HepG2 (cell line): ENCODE measurements around the gene CLASP1. TPM values are rescaled to one million over a fixed set of nuclear protein-coding genes. Genes with fewer than 3 reads are reported as not detected.

Source experiments
- HMG20B ChIP-seq: conservative IDR thresholded peaks from 2 replicates; pipeline ENCODE4 v1.6.1; 2016; ENCODE audit warnings: missing genetic modification reagents, missing compliant biosample characterization
- KDM5A ChIP-seq: fragments of 200-600 bp; sonication (generic); IDR thresholded peaks from 2 replicates; pipeline ENCODE4 v1.7.0; 2018; ENCODE audit warnings: antibody characterized with exemption, mild to moderate bottlenecking, low read length, borderline replicate concordance
- KLF9 ChIP-seq: IDR thresholded peaks from 2 replicates; pipeline ENCODE4 v1.6.1; 2016; ENCODE audit warnings: low read depth
- PLRG1 ChIP-seq: fragments of 450-650 bp; conservative IDR thresholded peaks from 2 replicates; pipeline ENCODE4 v1.6.1; 2016
- POLR2G ChIP-seq: fragments of 200-400 bp; formaldehyde crosslinking; IDR thresholded peaks from 2 replicates; pipeline ENCODE4 v1.6.1; 2018; ENCODE audit warnings: mild to moderate bottlenecking, low read depth, low read length, moderate library complexity
- RORA ChIP-seq: sonication (generic); formaldehyde crosslinking; IDR thresholded peaks from 2 replicates; pipeline ENCODE4 v1.5.0; 2020; ENCODE audit warnings: mild to moderate bottlenecking, missing genetic modification reagents, moderate library complexity
- TAF1 ChIP-seq: sonication (generic); formaldehyde crosslinking; IDR thresholded peaks from 2 replicates; pipeline ENCODE4 v1.4.0; 2020; ENCODE audit warnings: missing genetic modification reagents
- polyA plus RNA-seq, 8 experiments: library from polyadenylated mRNA; depleted of rRNA in 3 of 8; stranded (reverse) in 7 of 8; unstranded in 1 of 8; fragments of >200 nt; fragmentation: Illumina TruSeq in 4 of 8; extraction: Trizol in 4 of 8; gene quantifications; 2 replicates each; pipeline versions ENCODE4 v1.2.1 to v1.2.3, GENCODE V29; 2011 to 2016; ENCODE audit warnings: low read depth in 4 of 8, missing spikeins in 1 of 8, mixed read lengths in 1 of 8; ENCODE audit not compliant: insufficient read depth in 1 of 8
- total RNA-seq, 5 experiments: library from RNA; depleted of rRNA; stranded (reverse); fragments of >200 nt; fragmentation: Illumina TruSeq; extraction: Trizol; gene quantifications; 2 replicates each; pipeline ENCODE4 v1.2.3, GENCODE V29; 2016; ENCODE audit warnings: low read depth in 1 of 5
- TF ChIP-seq, protein P1 (sequence below): sonication (generic); formaldehyde crosslinking; IDR thresholded peaks from 2 replicates; pipeline ENCODE4 v1.5.0; 2020; ENCODE audit warnings: mild to moderate bottlenecking, missing genetic modification reagents, borderline replicate concordance
- TF ChIP-seq, protein P2 (sequence below): sonication (generic); formaldehyde crosslinking; IDR thresholded peaks from 2 replicates; pipeline ENCODE4 v1.4.0; 2020; ENCODE audit warnings: mild to moderate bottlenecking, missing genetic modification reagents
- TF ChIP-seq, protein P3 (sequence below): sonication (generic); formaldehyde crosslinking; IDR thresholded peaks from 2 replicates; pipeline ENCODE4 v1.4.0; 2020; ENCODE audit warnings: missing genetic modification reagents, mild to moderate bottlenecking, borderline replicate concordance

CLASP1 gene
- total and polyA plus RNA-seq, 2 of the 13 experiments (the other 11 are each of a cell fraction or from before 2014, with no cell fraction given): 11.7 to 47.9 TPM

DNA sequence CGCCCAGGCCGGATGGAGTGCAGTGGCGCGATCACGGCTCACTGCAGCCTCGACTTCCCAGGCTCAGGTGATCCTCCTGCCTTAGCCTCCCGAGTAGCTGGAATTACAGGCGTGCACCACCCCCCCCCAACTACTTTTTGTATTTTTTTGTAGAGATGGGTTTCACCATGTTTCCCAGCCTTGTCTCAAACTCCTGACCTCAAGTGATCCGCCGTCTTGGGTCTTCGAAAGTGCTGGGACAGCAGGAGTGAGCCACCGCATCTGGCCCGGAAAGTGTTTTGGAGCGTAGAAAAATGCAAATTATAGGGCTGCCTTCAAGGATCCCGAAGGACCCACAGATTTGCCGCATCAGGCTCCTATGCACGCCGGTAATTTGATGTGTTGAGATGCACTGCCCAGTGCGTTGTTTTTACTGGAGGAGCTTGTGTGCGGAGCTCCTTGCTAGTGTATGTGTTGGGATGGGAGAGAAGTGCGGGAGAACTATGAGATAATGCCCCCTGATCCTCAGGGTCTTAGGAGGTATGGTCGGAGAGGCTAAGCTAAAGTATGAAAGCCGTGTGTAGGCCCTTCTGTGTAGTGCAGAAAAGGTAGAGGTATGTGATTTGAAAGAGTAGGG is 1.2 kb upstream of the CLASP1 start (continued):
- TF ChIP-seq, protein P1, sequence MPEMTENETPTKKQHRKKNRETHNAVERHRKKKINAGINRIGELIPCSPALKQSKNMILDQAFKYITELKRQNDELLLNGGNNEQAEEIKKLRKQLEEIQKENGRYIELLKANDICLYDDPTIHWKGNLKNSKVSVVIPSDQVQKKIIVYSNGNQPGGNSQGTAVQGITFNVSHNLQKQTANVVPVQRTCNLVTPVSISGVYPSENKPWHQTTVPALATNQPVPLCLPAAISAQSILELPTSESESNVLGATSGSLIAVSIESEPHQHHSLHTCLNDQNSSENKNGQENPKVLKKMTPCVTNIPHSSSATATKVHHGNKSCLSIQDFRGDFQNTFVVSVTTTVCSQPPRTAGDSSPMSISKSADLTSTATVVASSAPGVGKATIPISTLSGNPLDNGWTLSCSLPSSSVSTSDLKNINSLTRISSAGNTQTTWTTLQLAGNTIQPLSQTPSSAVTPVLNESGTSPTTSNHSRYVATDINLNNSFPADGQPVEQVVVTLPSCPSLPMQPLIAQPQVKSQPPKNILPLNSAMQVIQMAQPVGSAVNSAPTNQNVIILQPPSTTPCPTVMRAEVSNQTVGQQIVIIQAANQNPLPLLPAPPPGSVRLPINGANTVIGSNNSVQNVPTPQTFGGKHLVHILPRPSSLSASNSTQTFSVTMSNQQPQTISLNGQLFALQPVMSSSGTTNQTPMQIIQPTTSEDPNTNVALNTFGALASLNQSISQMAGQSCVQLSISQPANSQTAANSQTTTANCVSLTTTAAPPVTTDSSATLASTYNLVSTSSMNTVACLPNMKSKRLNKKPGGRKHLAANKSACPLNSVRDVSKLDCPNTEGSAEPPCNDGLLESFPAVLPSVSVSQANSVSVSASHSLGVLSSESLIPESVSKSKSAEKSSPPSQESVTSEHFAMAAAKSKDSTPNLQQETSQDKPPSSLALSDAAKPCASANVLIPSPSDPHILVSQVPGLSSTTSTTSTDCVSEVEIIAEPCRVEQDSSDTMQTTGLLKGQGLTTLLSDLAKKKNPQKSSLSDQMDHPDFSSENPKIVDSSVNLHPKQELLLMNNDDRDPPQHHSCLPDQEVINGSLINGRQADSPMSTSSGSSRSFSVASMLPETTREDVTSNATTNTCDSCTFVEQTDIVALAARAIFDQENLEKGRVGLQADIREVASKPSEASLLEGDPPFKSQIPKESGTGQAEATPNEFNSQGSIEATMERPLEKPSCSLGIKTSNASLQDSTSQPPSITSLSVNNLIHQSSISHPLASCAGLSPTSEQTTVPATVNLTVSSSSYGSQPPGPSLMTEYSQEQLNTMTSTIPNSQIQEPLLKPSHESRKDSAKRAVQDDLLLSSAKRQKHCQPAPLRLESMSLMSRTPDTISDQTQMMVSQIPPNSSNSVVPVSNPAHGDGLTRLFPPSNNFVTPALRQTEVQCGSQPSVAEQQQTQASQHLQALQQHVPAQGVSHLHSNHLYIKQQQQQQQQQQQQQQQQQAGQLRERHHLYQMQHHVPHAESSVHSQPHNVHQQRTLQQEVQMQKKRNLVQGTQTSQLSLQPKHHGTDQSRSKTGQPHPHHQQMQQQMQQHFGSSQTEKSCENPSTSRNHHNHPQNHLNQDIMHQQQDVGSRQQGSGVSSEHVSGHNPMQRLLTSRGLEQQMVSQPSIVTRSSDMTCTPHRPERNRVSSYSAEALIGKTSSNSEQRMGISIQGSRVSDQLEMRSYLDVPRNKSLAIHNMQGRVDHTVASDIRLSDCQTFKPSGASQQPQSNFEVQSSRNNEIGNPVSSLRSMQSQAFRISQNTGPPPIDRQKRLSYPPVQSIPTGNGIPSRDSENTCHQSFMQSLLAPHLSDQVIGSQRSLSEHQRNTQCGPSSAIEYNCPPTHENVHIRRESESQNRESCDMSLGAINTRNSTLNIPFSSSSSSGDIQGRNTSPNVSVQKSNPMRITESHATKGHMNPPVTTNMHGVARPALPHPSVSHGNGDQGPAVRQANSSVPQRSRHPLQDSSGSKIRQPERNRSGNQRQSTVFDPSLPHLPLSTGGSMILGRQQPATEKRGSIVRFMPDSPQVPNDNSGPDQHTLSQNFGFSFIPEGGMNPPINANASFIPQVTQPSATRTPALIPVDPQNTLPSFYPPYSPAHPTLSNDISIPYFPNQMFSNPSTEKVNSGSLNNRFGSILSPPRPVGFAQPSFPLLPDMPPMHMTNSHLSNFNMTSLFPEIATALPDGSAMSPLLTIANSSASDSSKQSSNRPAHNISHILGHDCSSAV: 0 out of 2 replicates have a peak, but pooled peaks have one; percentile 21
- TF ChIP-seq KLF9 (CRISPR knock-in tag): no peak
- TF ChIP-seq HMG20B: no peak
- TF ChIP-seq RORA (CRISPR knock-in tag): no peak
- TF ChIP-seq PLRG1: no peak
- no peak for TF ChIP-seq POLR2G
- TF ChIP-seq, protein P2, sequence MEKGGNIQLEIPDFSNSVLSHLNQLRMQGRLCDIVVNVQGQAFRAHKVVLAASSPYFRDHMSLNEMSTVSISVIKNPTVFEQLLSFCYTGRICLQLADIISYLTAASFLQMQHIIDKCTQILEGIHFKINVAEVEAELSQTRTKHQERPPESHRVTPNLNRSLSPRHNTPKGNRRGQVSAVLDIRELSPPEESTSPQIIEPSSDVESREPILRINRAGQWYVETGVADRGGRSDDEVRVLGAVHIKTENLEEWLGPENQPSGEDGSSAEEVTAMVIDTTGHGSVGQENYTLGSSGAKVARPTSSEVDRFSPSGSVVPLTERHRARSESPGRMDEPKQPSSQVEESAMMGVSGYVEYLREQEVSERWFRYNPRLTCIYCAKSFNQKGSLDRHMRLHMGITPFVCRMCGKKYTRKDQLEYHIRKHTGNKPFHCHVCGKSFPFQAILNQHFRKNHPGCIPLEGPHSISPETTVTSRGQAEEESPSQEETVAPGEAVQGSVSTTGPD (CRISPR knock-in tag): no peak
- TF ChIP-seq, protein P3, sequence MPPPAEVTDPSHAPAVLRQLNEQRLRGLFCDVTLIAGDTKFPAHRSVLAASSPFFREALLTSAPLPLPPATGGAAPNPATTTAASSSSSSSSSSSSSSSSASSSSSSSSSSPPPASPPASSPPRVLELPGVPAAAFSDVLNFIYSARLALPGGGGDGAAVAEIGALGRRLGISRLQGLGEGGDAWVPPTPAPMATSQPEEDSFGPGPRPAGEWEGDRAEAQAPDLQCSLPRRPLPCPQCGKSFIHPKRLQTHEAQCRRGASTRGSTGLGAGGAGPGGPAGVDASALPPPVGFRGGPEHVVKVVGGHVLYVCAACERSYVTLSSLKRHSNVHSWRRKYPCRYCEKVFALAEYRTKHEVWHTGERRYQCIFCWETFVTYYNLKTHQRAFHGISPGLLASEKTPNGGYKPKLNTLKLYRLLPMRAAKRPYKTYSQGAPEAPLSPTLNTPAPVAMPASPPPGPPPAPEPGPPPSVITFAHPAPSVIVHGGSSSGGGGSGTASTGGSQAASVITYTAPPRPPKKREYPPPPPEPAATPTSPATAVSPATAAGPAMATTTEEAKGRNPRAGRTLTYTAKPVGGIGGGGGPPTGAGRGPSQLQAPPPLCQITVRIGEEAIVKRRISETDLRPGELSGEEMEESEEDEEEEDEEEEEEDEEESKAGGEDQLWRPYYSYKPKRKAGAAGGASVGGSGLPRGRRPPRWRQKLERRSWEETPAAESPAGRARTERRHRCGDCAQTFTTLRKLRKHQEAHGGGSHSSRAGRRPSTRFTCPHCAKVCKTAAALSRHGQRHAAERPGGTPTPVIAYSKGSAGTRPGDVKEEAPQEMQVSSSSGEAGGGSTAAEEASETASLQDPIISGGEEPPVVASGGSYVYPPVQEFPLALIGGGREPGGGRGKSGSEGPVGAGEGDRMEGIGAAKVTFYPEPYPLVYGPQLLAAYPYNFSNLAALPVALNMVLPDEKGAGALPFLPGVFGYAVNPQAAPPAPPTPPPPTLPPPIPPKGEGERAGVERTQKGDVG (CRISPR knock-in tag): 0 out of 2 replicates have a peak, but pooled peaks have one; percentile 26
- no peak for TF ChIP-seq TAF1
- no peak; the same call in 1 of the 2 replicates for TF ChIP-seq KDM5A
